ENCODE measurements around the gene ATP11A. TPM values are rescaled to one million over a fixed set of nuclear protein-coding genes. Genes with fewer than 3 reads are reported as not detected.
A peak's percentile ranks its signal among the peaks of the same experiment; 100 is the strongest.
"Not testable (repeated sequence)": the region's sequence is repeated elsewhere in the genome, so short reads cannot be mapped to it uniquely, and the experiment has no call there.

Gene ATP11A
- polyA plus RNA-seq, 5 donors, result 331 to 490 (median 383) TPM

DNA sequence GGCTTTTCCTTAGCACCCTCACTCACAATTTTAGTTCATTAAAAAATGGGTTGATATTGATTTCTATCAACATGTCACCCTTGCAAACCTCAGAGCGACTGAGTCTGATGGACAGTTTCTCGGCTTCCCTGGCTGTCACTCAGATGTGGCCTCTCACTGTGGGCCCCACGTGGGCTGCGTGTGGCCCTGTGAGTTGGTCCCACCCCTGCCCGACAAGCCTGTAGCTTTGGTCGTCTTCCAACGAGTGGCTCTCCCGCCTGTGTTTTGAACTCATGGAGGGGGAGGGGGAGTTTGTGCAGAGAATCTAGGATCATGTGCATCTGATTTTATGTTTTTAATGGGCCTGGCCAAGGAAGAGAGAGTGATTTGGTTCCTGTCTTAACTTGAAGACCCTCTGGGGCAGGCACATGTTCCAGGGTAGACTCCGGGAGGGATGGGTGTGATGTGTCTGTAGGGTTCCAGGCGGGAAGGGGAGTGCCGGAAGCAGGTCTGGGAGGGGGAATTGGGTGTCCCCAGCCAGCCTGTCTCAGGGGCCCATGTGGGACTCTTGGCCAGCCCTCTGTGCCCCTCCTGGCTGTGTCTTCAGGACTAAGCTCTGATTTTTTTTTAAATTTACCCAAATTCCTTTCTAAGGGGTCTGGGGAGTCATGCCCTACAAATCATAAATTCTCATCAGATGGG is 18.9 kb downstream of the ATP11A start:
- no peak for DNase-seq

DNA sequence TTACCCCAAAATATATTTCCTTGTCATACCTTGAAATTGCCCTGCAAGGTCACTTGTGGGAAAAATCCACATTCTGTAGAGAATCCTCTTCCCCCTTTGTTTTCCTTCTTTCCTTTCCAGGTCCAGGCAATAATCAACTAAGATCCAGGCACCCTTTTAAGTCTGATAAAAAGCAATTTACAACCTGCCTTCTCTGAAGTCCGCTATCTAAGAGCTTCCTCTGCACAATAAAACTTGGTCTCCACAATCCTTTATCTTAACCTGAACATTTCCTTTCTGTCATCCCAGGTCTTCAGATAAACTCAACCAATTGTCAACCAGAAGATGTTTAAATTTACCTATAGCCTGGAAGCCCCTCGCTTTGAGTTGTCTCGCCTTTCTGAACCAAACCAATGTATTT is 19.5 kb downstream of the ATP11A start:
- DNase-seq, result not testable (repeated sequence)

DNA sequence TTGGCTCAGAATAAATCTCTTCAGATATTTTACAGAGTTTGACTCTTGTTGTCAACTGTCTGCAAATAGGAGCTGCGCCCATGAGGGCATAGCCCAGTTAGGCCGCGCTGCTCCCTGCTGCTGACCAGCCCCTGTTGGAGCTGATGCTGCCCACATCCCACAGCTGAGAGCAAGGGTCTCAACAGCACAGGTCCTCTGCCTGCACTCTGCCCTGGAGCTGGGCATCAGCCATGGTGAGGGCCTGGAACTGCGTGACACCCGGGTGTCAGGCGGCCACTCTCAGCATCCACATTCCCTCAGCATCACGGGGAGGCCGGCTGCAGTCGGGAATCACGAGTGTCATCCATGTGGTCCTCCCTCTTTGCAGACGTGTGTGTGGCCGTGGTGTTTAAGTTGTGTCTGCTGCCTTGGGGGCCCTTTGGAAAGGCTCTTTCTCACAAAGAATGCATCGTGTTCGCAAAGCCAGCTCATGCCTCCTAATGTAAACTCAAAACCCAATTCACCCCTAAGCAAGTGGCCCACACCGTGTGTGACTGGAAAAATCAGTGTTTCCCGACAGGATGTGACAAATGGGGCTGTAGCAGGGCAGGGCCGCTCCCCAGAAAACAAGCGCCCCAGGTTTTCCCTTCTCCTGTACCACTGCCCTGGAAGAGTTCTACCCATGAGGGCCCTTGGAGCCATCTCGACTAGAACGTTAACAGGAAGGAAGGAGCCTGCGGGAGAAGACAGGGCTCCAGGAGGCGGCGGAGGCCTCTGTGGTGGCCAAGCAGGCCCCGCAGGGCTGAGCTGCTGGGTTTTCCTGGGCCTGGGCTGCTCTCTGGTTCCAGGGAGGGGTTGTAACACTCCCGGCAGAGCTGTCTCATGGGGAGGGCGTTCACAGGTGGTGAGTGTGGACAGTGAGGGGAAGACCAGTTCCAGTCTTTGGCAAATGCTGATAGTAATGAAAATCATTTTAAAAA is 20.3 kb downstream of the ATP11A start:
- no peak for DNase-seq

DNA sequence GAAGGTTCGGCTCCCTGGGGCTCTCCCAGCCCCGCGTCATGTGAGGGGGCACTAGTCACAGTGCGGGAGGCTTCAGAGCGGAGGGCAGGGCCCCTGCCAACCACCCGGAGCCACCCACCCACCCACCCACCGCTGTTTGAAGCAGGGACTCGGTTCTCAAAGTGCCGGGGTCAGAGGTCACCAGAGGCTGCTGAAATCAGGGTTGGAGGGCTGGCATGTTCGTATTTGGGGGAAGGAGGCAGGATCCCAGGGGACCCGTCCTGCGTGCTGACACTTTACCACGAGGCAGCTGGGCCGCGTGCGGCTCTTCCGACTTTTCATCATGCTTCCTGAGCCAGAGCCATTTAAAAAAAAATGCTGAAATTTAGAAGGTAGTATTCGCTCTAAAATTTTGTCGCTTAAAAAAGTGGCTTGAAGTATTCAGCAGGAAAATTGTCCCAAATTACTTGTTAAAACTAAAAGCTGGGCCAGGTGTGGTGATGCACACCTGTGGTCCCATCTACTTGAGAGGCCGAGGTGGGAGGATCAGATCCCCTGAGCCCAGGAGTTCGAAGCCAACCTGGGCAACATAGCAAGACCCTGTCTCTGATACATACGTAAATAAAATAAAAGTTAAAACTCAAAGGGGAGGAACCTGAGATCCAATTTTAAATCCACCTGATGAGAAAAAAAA is 21.2 kb downstream of the ATP11A start:
- DNase-seq, result no peak

DNA sequence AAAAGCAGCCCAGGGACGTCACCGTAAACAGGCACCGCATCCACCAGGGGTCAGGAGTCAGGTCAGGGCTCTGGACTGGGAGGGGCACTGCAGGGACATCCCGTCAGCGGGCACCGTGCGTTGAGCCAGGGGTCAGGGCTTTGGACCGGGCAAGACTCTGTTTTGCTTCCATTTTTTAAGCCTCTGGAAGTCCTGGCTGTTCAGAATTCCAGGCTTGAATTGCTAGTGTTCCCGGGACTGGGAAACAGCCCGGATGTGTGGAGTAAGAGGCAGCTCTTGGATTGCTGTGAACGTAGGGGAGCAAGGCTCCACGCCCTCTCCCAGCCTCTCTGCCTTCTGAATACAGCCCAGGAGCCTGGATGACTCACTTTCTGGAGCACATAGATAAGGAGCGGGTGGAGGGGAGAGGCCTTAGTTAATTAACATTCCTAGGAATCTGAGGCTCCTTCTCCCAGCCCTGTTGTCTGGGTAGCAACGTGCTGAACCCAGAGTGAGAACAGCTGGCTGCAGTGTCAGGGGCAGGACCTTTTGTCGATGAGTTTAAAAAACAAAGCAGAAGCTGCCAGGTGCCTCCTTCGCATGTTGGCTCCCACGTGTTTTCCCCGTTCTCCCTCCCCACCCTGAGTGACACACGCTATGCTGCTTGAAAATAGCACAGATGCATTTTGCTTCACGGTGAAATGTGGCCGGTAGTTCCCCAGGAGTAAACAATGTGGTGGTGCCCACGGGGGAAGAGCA is 21.9 kb downstream of the ATP11A start:
- peak; percentile 68 to 70 for DNase-seq

DNA sequence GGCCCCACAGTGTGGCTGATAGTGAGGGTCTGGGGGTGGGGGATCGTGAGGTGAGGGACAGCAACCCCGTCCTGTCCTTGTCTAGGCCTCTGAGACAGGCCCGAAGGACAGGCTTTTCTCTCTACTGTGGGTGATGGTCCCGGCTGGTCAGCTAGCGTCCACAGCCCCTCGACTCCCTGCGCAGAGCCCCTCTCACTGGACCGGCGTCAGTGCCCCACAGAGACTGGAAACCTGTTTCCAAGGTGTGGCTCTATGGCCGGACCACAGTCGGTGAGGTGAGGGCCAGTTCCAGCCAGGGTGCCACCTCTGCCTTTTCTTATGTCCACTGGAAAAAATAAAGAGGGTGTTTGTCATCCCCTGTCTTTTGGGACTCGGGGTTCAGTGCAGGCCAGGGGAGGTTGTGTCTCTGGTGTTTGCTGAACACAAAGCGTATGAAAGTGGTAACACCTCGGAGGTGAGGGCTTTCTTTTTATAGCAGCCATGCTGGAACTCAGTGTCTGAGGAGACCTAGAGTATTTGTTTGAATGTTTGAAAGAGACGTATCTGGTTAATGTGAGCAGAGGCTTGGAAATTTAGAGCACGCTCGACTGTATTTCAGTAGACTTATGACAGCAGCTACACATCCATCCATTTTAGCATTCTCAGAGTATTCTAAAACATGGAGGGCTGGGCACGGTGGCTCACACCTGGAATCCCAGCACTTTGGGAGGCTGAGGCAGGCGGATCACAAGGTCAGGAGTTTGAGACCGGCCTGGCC is 22.8 kb downstream of the ATP11A start:
- DNase-seq, result no peak

DNA sequence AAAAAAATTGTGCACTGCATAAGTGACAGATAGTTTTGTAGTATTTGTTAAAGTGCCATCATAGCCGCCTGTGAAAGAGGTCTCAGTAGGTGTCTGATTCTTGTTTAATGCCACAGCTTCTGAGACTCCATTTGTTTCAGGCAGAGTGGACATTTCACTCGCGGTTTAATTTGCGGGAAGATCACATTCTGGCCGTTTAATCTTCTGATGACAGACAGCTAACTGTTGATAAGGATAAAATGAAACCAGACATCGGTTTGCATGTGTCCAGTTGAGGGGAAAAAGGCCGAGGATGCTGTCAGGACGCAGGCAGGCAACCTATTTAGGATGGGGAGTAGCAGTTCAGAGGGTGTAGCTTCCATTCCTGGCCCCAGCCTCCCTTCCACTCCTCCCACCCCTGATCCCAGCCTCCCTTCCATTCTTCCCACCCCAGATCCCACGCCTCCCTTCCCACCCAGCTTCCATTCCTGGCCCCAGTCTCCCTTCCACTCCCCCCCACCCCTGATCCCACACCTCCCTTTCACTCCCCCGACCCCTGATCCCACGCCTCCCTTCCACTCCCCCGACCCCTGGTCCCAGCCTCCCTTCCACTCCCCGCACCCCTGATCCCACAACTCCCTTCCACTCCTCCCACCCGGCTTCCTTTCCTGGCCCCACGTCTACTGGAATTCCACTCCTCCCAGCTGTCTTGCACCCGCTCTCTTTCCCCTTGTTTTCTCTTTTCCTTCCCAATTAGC is 23.8 kb downstream of the ATP11A start:
- DNase-seq, result no peak

DNA sequence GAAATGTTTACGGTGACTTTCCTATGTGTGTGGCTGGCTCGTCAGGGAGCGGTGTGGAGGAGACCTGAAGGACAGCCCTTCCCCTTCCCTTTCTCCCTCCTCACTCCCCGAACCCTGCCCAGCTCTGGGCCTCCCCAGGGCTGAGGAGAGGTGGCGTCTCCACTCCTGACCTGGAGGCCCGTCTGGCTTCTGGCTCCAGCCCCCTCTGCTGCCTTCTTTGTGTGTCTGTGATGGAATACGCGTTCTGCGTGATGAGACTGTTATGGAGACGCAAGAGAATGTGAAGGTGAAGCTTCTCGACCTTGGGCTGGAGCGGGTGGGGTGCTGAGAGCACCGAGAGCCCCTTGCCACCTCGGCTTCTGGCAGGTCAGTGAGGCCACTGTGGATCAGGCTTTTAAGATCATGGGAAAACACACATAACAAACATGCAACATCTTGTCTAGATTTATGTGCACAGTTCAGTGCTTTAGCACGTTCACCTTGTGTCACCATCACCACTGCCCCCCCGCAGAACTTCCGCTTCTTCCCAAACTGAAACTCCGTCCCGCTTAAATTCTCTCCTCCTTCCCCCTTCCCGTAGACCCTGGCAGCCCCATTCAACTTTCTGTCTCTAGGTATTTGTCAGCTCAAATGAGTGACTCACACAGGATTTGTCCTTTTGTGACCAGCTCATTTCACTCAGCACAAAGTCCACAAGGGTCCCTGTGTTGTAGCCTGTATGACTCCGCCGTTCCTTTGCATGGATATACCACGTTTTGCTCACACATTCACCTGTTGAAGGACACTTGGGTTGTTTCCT is 24.7 kb downstream of the ATP11A start:
- no peak for DNase-seq

DNA sequence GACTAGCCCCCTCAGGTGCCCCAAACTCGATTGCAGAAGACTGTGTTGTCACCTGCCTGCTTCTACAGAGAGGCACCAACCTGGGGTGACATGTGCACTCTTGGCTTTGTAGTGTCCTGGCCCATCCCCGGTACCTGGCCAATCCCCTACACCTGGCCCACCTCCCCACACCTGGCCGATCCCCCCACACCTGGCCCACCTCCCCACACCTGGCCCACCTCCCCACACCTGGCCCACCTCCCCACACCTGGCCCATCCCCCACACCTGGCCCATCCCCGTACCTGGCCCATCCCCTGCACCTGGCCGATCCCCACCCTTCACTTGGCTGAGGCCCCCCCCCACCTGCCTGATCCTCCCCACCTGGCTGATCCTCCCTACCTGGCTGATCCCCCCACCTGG is 25.4 kb downstream of the ATP11A start:
- DNase-seq, result no peak

DNA sequence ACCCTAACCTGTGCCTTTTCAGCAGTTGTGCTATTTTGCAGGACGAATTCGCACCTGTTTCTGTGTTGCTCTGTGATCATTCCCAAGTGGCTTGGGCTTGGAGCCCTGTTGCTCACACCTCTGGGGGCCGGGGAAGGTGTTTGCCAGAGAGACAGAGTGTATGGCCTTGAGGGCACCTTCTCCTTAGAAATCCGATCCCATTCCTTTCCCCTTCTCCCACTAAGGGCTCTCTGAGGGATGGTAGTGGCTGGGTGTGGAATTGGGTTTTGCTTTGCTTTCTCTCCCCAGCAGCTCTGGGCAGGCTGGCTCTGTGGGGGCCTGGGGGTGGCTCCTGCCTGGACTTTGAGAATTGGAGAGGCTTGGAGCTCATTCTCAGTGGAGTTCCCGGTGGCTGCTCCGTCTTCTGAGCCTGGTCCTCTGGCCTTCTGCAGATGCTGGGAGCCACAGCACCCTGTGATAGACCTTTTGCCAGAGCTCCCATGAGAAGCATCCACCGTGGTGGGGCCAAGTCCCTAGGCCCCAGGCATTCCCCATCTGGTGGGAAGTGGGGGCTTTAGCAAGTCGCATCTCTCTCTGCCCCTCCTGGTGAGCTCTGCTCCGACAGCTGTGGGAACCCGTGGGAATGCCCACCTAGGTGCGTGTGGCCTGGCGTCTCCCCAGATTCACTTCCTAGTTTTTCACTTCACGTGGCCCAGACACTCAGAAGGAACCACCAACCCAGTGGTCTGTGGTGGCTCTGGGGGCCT is 26.1 kb downstream of the ATP11A start:
- no peak for DNase-seq

DNA sequence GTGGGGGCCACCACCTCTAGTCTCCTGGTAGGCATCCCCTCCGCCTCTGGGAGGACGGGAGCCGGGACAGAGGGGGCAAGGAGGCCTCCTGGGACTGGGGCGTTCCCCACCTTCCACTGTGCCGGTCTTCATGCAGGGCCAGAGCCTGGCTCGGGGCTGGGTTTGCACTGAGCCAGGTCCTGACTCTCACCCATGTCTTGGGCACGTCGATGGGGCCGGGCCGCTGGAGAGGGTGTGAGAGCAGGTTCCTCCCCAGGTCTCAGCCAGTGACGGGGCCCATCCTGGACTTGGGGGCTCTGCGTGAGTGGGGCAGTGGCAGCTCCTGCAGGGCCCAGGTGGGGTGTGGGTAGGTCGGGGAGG is 26.6 kb downstream of the ATP11A start:
- no peak for DNase-seq

DNA sequence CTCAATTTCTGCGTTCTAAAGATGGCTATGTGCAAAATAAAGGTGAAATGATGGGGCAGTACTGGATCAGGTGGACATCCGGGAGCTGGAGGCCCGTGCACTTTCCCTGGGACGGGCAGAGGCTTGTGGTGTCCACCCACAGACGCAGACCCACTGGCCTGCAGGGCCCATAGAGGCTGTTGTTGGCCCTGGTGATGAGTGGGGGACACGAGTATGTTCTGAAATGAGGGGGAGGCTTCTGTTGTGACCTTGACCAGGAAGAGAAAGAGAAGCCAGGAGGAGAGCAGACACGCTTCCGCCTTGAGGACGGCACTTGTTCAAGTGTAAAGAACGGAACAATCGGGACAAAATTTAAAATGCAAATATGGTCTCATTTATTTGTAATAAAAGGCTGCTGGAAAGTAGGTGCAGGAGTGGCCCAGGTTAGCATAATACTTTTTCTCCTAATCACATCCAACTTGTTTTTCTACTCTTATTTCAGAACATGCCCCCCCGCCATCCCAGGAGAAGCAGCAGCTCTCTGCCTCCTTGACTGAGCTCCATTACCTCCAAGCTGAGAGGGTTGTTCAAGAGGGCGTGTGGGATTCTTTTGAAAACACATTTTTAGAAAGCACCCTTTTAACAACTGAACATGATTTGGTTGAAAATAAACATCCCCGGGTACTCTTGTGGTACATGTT is 27.1 kb downstream of the ATP11A start:
- no peak for DNase-seq

DNA sequence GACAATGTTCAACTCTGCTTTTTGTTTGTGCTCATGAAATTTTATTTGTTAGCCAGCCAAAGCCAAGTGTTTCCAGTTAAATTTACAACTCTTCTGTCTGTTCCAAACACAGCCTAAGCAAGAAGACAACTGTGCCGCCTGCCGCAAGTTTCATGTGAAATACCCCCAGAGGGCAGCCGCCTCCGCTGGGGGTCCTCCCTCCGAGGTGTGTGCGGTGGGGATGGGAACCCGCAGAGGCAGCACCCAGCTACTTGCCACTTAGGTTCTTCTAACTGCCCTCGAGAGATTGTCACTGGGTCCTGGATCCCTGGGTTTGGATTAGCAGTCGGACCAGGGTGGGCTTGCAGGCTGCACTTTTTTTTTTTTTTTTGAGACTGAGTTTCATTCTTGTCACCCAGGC is 28.5 kb downstream of the ATP11A start:
- DNase-seq, result no peak

DNA sequence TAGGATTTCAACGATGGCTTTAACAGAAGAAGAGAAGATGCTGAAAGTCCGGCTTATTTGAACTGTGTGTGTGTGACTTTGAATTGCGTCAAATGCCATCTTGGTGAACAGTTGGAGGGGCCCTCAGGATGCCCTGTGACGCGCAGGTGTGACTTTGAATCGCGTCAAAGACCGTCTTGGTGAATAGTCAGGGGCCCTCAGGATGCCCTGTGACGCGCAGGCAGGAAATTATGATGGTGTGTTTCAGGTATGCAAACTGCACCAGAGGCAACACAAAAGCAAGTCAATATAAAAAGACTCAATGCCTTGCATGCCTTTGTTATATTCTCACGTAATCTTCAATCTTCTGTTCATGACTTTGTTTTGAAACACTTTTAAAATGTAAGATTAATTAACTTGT is 29.2 kb downstream of the ATP11A start:
- DNase-seq, result no peak

DNA sequence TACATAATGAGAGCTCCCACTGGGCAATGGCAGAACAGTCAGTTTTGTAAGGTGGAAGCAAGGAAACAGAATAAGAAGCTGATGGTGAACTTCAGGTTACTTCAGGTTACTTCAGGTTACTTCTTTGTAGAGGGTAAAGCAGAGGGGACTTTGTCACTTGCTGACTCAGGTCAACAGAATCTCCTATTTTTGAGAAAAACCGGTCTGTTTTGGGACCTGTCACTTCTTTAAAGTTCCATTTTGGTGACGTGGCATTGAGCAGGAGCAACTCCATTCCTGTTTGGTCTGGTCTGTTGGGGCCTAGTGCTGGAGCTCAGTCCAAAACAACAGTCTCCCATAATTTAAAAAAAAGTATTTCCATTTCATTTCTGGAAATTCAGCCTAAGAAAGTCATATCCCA is 29.7 kb downstream of the ATP11A start:
- DNase-seq, result no peak

DNA sequence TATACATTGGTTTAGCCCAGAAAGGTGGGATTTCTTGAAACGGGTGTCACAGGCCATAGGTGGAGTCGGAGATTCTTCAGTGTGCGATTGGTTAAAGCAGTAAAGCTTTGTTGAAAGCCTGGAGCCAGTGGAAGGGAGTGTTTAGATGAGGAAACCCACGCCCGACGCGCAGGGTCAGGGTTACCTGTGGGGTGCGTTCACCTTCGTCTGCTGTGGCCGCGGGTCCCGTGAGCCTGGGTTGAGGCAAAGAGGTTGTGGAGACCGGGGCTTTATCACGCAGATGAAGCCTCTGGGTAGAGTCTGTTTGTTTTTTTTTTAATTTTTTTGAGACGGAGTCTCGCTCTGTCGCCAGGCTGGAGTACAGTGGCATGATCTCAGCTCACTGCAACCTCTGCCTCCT is 30.4 kb downstream of the ATP11A start:
- DNase-seq, result no peak

DNA sequence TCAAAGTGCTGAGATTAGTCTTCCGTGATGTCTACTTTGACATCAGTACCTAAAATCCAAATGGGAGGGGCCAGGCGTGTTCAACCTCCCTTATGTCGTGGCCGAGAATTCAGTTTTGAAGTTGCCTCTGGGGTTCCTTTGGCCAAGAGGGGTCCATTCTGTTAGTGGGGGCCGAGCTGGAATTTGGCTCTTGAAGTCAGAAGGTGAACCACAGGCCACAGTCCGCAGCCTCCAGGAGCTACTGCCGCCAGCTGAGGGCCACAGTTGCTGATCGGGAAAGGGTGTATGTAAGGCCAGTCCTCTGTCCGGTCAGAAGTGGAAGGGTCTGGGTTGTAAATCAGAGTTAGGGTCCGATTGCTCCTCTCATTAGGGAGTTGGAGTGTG is 31.0 kb downstream of the ATP11A start:
- DNase-seq, result no peak
